HepG2 (cell line): ENCODE measurements around the gene UBE2M. TPM values are rescaled to one million over a fixed set of nuclear protein-coding genes. Genes with fewer than 3 reads are reported as not detected.

ENCODE experiments used
- ARID2 ChIP-seq: sonication (generic); formaldehyde crosslinking; IDR thresholded peaks from 2 replicates; pipeline ENCODE4 v1.8.1; 2022; ENCODE audit warnings: mild to moderate bottlenecking, missing genetic modification reagents, borderline replicate concordance
- ASH2L ChIP-seq: fragments of 300-600, 200-600 bp; sonication (generic); IDR thresholded peaks from 2 replicates; pipeline ENCODE4 v1.7.0; 2017; ENCODE audit warnings: low read depth, mild to moderate bottlenecking, moderate library complexity, mixed read lengths, low read length; ENCODE audit not compliant: insufficient read length
- ATF7-NPFF ChIP-seq: sonication (generic); formaldehyde crosslinking; IDR thresholded peaks from 2 replicates; pipeline ENCODE4 v1.8.1; 2023; ENCODE audit warnings: mild to moderate bottlenecking, low read depth, missing genetic modification reagents, moderate library complexity
- CC2D1A ChIP-seq: sonication (generic); formaldehyde crosslinking; IDR thresholded peaks from 2 replicates; pipeline ENCODE4 v1.8.1; 2023; ENCODE audit warnings: mild to moderate bottlenecking, missing genetic modification reagents
- MAF1 ChIP-seq: sonication (generic); formaldehyde crosslinking; IDR thresholded peaks from 2 replicates; pipeline ENCODE4 v1.5.0; 2020; ENCODE audit warnings: missing genetic modification reagents, borderline replicate concordance
- MIER3 ChIP-seq: IDR thresholded peaks from 2 replicates; pipeline ENCODE4 v1.6.1; 2016; ENCODE audit warnings: missing compliant biosample characterization, borderline replicate concordance
- MTERF4 ChIP-seq: sonication (generic); formaldehyde crosslinking; IDR thresholded peaks from 2 replicates; pipeline ENCODE4 v1.8.0; 2023; ENCODE audit warnings: mild to moderate bottlenecking, missing genetic modification reagents
- SMAD3 ChIP-seq: sonication (generic); formaldehyde crosslinking; IDR thresholded peaks from 2 replicates; pipeline ENCODE4 v1.4.0; 2020; ENCODE audit warnings: missing genetic modification reagents
- TAF1 ChIP-seq: sonication (generic); formaldehyde crosslinking; IDR thresholded peaks from 2 replicates; pipeline ENCODE4 v1.4.0; 2020; ENCODE audit warnings: missing genetic modification reagents
- TERF1 ChIP-seq: sonication (generic); formaldehyde crosslinking; IDR thresholded peaks from 2 replicates; pipeline ENCODE4 v1.8.0; 2022; ENCODE audit warnings: mild to moderate bottlenecking, missing genetic modification reagents, moderate library complexity
- ZNF10 ChIP-seq: sonication (generic); formaldehyde crosslinking; IDR thresholded peaks from 2 replicates; pipeline ENCODE4 v1.4.0; 2020; ENCODE audit warnings: mild to moderate bottlenecking, low read depth, missing genetic modification reagents, borderline replicate concordance
- ZNF143 ChIP-seq: sonication (generic); formaldehyde crosslinking; IDR thresholded peaks from 2 replicates; pipeline ENCODE4 v1.4.0; 2020; ENCODE audit warnings: missing genetic modification reagents
- ZNF3 ChIP-seq: IDR thresholded peaks from 2 replicates; pipeline ENCODE4 v1.7.0; 2017; ENCODE audit warnings: inconsistent platforms
- ZNF337 ChIP-seq: sonication (generic); formaldehyde crosslinking; IDR thresholded peaks from 2 replicates; pipeline ENCODE4 v1.5.1; 2020; ENCODE audit warnings: missing genetic modification reagents, low read depth, mild to moderate bottlenecking, borderline replicate concordance
- ZNF512 ChIP-seq: sonication (generic); formaldehyde crosslinking; IDR thresholded peaks from 2 replicates; pipeline ENCODE4 v1.4.0; 2020; ENCODE audit warnings: mild to moderate bottlenecking, missing genetic modification reagents
- ZNF570 ChIP-seq: sonication (generic); formaldehyde crosslinking; IDR thresholded peaks from 2 replicates; pipeline ENCODE4 v1.4.0; 2020; ENCODE audit warnings: mild to moderate bottlenecking, missing genetic modification reagents, borderline replicate concordance
- ZNF7 ChIP-seq: IDR thresholded peaks from 2 replicates; pipeline ENCODE4 v1.6.1; 2016; ENCODE audit warnings: missing biosample characterization, missing genetic modification reagents
- ZNF746 ChIP-seq: sonication (generic); formaldehyde crosslinking; IDR thresholded peaks from 2 replicates; pipeline ENCODE4 v1.8.0; 2022; ENCODE audit warnings: mild to moderate bottlenecking, missing genetic modification reagents
- ZNF850 ChIP-seq: sonication (generic); formaldehyde crosslinking; conservative IDR thresholded peaks from 2 replicates; pipeline ENCODE4 v1.9.0; 2021; ENCODE audit warnings: mild to moderate bottlenecking, missing genetic modification reagents
- ZUFSP ChIP-seq: sonication (generic); formaldehyde crosslinking; IDR thresholded peaks from 2 replicates; pipeline ENCODE4 v1.9.0; 2021; ENCODE audit warnings: missing genetic modification reagents, mild to moderate bottlenecking, borderline replicate concordance
- polyA plus RNA-seq, 8 experiments: library from polyadenylated mRNA; depleted of rRNA in 3 of 8; stranded (reverse) in 7 of 8; unstranded in 1 of 8; fragments of >200 nt; fragmentation: Illumina TruSeq in 4 of 8; extraction: Trizol in 4 of 8; gene quantifications; 2 replicates each; pipeline versions ENCODE4 v1.2.1 to v1.2.3, GENCODE V29; 2011 to 2016; ENCODE audit warnings: low read depth in 4 of 8, missing spikeins in 1 of 8, mixed read lengths in 1 of 8; ENCODE audit not compliant: insufficient read depth in 1 of 8
- total RNA-seq, 5 experiments: library from RNA; depleted of rRNA; stranded (reverse); fragments of >200 nt; fragmentation: Illumina TruSeq; extraction: Trizol; gene quantifications; 2 replicates each; pipeline ENCODE4 v1.2.3, GENCODE V29; 2016; ENCODE audit warnings: low read depth in 1 of 5
- TF ChIP-seq, protein P1 (sequence below), 2 experiments: sonication (generic) in 1 of 2; formaldehyde crosslinking in 1 of 2; IDR thresholded peaks; 2 replicates each; pipeline versions ENCODE4 v1.4.0 to v1.6.1; 2018 to 2020; ENCODE audit warnings: missing genetic modification reagents in 2 of 2, borderline replicate concordance in 1 of 2, low read depth in 1 of 2, mild to moderate bottlenecking in 1 of 2, missing biosample characterization in 1 of 2

Gene UBE2M
- total and polyA plus RNA-seq, 2 of the 13 experiments (the other 11 are each of a cell fraction or from before 2014, with no cell fraction given): 36.2 to 50.3 TPM

DNA sequence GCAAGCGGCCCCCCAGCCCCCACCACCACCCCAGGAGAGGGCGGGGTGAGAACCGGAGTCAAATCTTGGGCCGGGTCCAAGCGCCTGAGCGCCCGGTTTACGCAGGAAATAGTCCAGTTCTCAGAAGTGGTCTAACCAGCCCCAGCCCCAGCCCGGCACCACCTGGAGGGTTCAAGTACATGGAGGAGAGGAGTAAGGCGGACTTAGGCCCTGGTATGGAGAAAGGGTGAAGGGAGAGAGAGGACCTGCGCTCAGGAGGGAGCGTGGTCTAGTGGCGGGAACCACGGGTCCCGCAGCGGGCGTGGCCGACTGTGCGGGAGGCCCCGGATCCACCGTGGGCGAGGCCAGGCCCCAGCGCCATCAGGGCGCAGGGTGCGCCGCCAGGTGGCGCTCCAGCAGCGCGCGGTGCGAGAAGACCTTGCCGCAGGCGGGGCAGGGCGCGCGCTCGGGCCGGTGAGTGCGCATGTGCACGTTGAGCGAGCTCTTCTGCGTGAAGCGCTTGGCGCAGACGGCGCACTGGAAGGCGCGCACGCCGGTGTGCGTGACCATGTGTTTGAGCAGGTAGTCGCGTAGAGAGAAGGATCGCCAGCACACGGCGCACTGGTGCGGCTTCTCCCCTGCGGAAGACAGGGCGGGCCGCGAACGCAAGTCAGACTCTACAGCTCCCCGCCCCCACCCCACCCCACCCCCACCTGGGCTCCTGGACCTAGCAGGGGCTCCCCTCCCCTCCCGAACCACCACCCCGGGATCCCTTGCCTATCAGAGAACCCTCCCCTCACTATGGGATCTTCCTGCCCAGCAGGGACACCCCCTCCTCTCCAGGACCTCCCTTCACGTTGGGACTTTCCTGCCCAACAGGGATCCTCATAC, 44.5 kb downstream of the UBE2M start (continued):
- TF ChIP-seq MAF1: 0 out of 2 replicates have a peak, but pooled peaks have one; percentile 31
- no peak for TF ChIP-seq ZNF570 (CRISPR knock-in tag)
- TF ChIP-seq ZNF10 (CRISPR knock-in tag): no peak
- no peak for TF ChIP-seq ZNF512 (CRISPR knock-in tag)
- no peak for TF ChIP-seq ZUFSP
- TF ChIP-seq MIER3 (CRISPR knock-in tag): no peak
- TF ChIP-seq SMAD3 (CRISPR knock-in tag): 0 out of 2 replicates have a peak, but pooled peaks have one; percentile 47
- no peak for TF ChIP-seq ZNF850 (CRISPR knock-in tag)
- no peak for TF ChIP-seq ZNF7 (CRISPR knock-in tag)
- TF ChIP-seq ZNF337 (CRISPR knock-in tag): no peak
- TF ChIP-seq, protein P1, sequence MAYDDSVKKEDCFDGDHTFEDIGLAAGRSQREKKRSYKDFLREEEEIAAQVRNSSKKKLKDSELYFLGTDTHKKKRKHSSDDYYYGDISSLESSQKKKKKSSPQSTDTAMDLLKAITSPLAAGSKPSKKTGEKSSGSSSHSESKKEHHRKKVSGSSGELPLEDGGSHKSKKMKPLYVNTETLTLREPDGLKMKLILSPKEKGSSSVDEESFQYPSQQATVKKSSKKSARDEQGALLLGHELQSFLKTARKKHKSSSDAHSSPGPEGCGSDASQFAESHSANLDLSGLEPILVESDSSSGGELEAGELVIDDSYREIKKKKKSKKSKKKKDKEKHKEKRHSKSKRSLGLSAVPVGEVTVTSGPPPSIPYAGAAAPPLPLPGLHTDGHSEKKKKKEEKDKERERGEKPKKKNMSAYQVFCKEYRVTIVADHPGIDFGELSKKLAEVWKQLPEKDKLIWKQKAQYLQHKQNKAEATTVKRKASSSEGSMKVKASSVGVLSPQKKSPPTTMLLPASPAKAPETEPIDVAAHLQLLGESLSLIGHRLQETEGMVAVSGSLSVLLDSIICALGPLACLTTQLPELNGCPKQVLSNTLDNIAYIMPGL (CRISPR knock-in tag; IDR thresholded peaks at IDR 0.05; ENCODE audit: borderline replicate concordance in 1 of 2, low read depth in 1 of 2): peak; percentile 84 to 95
- no peak for TF ChIP-seq ZNF3 (CRISPR knock-in tag)
- peak; percentile 76 for TF ChIP-seq TAF1
- no peak; the same call in 1 of the 2 replicates for TF ChIP-seq MTERF4 (CRISPR knock-in tag)
- peak; percentile 99 for TF ChIP-seq TERF1 (CRISPR knock-in tag)
- TF ChIP-seq ARID2: no peak
- no peak for TF ChIP-seq ATF7-NPFF (CRISPR knock-in tag)
- peak; percentile 70 for TF ChIP-seq ZNF143 (CRISPR knock-in tag)
- no peak; the same call in 1 of the 2 replicates for TF ChIP-seq ZNF746
- peak; percentile 53 for TF ChIP-seq ASH2L
- no peak for TF ChIP-seq CC2D1A (CRISPR knock-in tag)
